ENCODE results near the gene POC1A. TPM values are rescaled to one million over a fixed set of nuclear protein-coding genes. Genes with fewer than 3 reads are reported as not detected.

Gene POC1A
- total RNA-seq, 1 experiment from 2014 or later, result 29.0 TPM

GRCh38 chr3:52124126-52124525 lies 30.1 kb downstream of the POC1A start:
- DNase-seq, result no peak
- Histone ChIP-seq H4K91ac (ENCODE audit: insufficient read length, low read depth, low read length) (no peak overlapping the region), H3K23ac (ENCODE audit: insufficient read length, low read depth, low read length) (no peak overlapping the region), H3K27me3 (ENCODE audit: insufficient read depth, low read length) (no peaks in the 10 kb centered on the region), H2BK120ac (ENCODE audit: low read depth, low read length, poor library complexity, severe bottlenecking) (no peak overlapping the region), H3K4me2 (ENCODE audit: insufficient read depth, insufficient read length, low read length) (no peak overlapping the region), H2BK15ac (ENCODE audit: low read depth, low read length) (no peak overlapping the region), H2BK12ac (ENCODE audit: insufficient read length, low read depth, low read length) (no peak overlapping the region), H2AK5ac (ENCODE audit: insufficient read length, low read length) (no peak overlapping the region), H3T11ph (ENCODE audit: low read length) (no peak overlapping the region), H3K9ac (ENCODE audit: extremely low read depth, insufficient read length, low read length) (no peak overlapping the region), H4K20me1 (ENCODE audit: control insufficient read depth, insufficient read depth, insufficient read length) (no peaks in the 10 kb centered on the region), H2BK5ac (ENCODE audit: insufficient read length, low read length) (no peak overlapping the region), H3K18ac (ENCODE audit: insufficient read length, low read depth, low read length) (no peak overlapping the region), H3K9me3 (ENCODE audit: control insufficient read depth, low read depth, low read length) (no peaks in the 10 kb centered on the region), H3K23me2 (ENCODE audit: insufficient read length, low read depth, low read length, poor library complexity, severe bottlenecking) (no peaks in the 10 kb centered on the region), H3K56ac (ENCODE audit: insufficient read length, low read depth, low read length) (no peak overlapping the region), H3K4ac (ENCODE audit: low read depth, low read length) (no peak overlapping the region), H4K8ac (replicated peaks; ENCODE audit: insufficient read length, low read depth, low read length) (no peak overlapping the region), H3K4me1 (ENCODE audit: insufficient read depth, low read length) (no peaks in the 10 kb centered on the region), H3K27ac (ENCODE audit: insufficient read length, low read depth, low read length) (no peak overlapping the region), H2AFZ (ENCODE audit: low read length) (no peak overlapping the region), H4K5ac (ENCODE audit: insufficient read length, low read depth, low read length) (no peak overlapping the region), H3K79me1 (ENCODE audit: insufficient read depth, low read depth, low read length, poor library complexity, severe bottlenecking) (no peaks in the 10 kb centered on the region), H2BK20ac (ENCODE audit: low read depth, low read length, poor library complexity, severe bottlenecking) (no peak overlapping the region), H3K14ac (ENCODE audit: insufficient read depth, low read length) (no peak overlapping the region), H3K79me2 (ENCODE audit: insufficient read depth, low read length) (no peaks in the 10 kb centered on the region)
- Mint-ChIP-seq H3K9me3 (no peaks in the 10 kb centered on the region), H3K4me3 (no peak overlapping the region), H3K36me3 (ENCODE audit: insufficient read depth in 1 of 3, low read depth in 3 of 3) (peaks cover 22 to 71% (median 68%) of the 10 kb centered on the region in 3 experiments; a peak in 6 of 7 replicates), H3K27ac (no peak overlapping the region; a peak in 1 of 7 replicates), H3K27me3 (ENCODE audit: low read depth) (no peaks in the 10 kb centered on the region), H3K4me1 (peaks cover 0 to 3% of the 10 kb centered on the region in 2 experiments; a peak in 2 of 4 replicates)
- no CpG with 5 or more reads among the region's 2 CpGs for WGBS (ENCODE audit: extremely low coverage, insufficient read length, low lambda C conversion rate)
- TF ChIP-seq CTCF (conservative IDR thresholded peaks at IDR 0.05), result no peak

Measured in H9 (cell line).